GM23248 (cell line): ENCODE data around the gene TULP4.

Experiments used
- EZH2 ChIP-seq: fragments of 200-600 bp; sonication (generic); IDR thresholded peaks from 2 replicates; pipeline ENCODE4 v1.6.1; 2018; ENCODE audit warnings: antibody characterized with exemption, mild to moderate bottlenecking; ENCODE audit not compliant: insufficient read depth, poor library complexity, severe bottlenecking
- EZH2phosphoT487 ChIP-seq: fragments of 200-600 bp; sonication (generic); IDR thresholded peaks from 2 replicates; pipeline ENCODE4 v1.6.1; 2018; ENCODE audit warnings: antibody characterized with exemption, moderate library complexity, mild to moderate bottlenecking, low read depth; ENCODE audit not compliant: insufficient read depth

DNA sequence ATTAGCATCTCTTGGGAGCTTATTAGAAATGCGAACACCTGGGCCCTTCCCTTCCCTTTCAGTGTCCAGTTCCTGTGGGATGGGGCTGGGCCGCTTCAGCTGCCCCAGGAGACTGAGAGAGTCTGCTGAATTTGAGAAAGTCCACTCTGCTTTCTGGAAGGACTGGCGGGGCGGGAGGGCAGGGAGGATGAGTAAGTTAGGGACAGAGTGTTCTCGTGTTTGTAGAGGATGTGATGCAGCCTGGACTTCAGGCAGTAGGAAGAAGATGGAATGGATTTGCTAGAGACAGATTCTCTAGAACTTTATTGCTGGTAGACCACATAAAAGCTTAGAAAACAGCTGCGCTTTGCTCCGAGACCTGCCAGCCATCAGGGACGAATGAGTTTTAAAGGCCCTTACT is 1.1 kb upstream of the TULP4 start:
- no peak for TF ChIP-seq EZH2
- TF ChIP-seq EZH2phosphoT487: no peak
